Effector memory CD8-positive, alpha-beta T cell (primary cell): Measurements from ENCODE around the gene PRR20A.
"Not testable (repeated sequence)": the region's sequence is repeated elsewhere in the genome, so short reads cannot be mapped to it uniquely, and the experiment has no call there.

Source experiments
- ATAC-seq: fragments of 150-1000 bp; cut with Tn5 transposase; replicated peaks from 2 replicates; pipeline ENCODE4 v1.10.0; 2021; ENCODE audit warnings: mild to moderate bottlenecking, moderate library complexity
- DNase-seq, 3 experiments: peaks; one replicate each; pipeline ENCODE4 v3.0.0; 2021
- H3K27ac Mint-ChIP-seq, 2 donors: one replicate each; pipeline ENCODE4 v1.8.0; 2022; ENCODE audit warnings: mild to moderate bottlenecking in 2 of 2, mixed read lengths in 2 of 2, moderate library complexity in 2 of 2
- H3K27me3 Mint-ChIP-seq, 2 donors: one replicate each; pipeline ENCODE4 v1.8.0; 2022; ENCODE audit warnings: mixed read lengths in 2 of 2
- H3K36me3 Mint-ChIP-seq: one replicate; pipeline ENCODE4 v1.8.0; 2022; ENCODE audit warnings: mild to moderate bottlenecking, moderate library complexity, mixed read lengths; ENCODE audit not compliant: insufficient read depth
- H3K4me1 Mint-ChIP-seq, 2 donors: one replicate each; pipeline ENCODE4 v1.8.0; 2022; ENCODE audit warnings: low read depth in 2 of 2, mixed read lengths in 2 of 2
- H3K4me3 Mint-ChIP-seq, 2 donors: one replicate each; pipeline ENCODE4 v1.8.0; 2022; ENCODE audit warnings: mild to moderate bottlenecking in 2 of 2, mixed read lengths in 2 of 2, moderate library complexity in 2 of 2
- H3K9me3 Mint-ChIP-seq, 2 donors: one replicate each; pipeline ENCODE4 v1.8.0; 2022; ENCODE audit warnings: mixed read lengths in 2 of 2
- total RNA-seq, 9 experiments: gene quantifications; one replicate each; lab custom pipeline; 2026; lab: John Stamatoyannopoulos, UW

The PRR20A gene
- 0 reads per million in 9 experiments for total RNA-seq

- not testable (repeated sequence) for H3K27me3 Mint-ChIP-seq, ATAC-seq, H3K4me1 Mint-ChIP-seq
Measured at GRCh38 chr13:57140235-57140968, at the start of gene PRR20A. Gene PRR20A, plus strand, starts transcription at chr13:57140918. Its CDS starts 387 bp downstream, at chr13:57141305.

GRCh38 chr13:57114945-57115344, 25.8 kb upstream of the PRR20A start:
- ATAC-seq = no peak
- DNase-seq = no peak
- peaks cover 14 to 16% of the 10 kb centered on the region in 2 donors for H3K9me3 Mint-ChIP-seq
- H3K27me3 Mint-ChIP-seq = no peaks in the 10 kb centered on the region
- H3K36me3 Mint-ChIP-seq = no peaks in the 10 kb centered on the region
- H3K27ac Mint-ChIP-seq = no peak overlapping the region
- no peaks in the 10 kb centered on the region for H3K4me1 Mint-ChIP-seq
- H3K4me3 Mint-ChIP-seq = no peak overlapping the region

More at GRCh38 chr13:57140235-57140968, at the start of gene PRR20A:
- H3K9me3 Mint-ChIP-seq, H3K4me3 Mint-ChIP-seq, DNase-seq, H3K36me3 Mint-ChIP-seq, H3K27ac Mint-ChIP-seq: not testable (repeated sequence)

GRCh38 chr13:57123681-57124080, 17.0 kb upstream of the PRR20A start:
- H3K4me3 Mint-ChIP-seq = no peak overlapping the region
- ATAC-seq (no peak), DNase-seq (no peak)
- H3K27me3 Mint-ChIP-seq = no peaks in the 10 kb centered on the region
- H3K27ac Mint-ChIP-seq = no peak overlapping the region
- no peaks in the 10 kb centered on the region for H3K36me3 Mint-ChIP-seq
- peaks cover 0 to 9% of the 10 kb centered on the region in 2 donors for H3K9me3 Mint-ChIP-seq
- no peaks in the 10 kb centered on the region for H3K4me1 Mint-ChIP-seq

DNA sequence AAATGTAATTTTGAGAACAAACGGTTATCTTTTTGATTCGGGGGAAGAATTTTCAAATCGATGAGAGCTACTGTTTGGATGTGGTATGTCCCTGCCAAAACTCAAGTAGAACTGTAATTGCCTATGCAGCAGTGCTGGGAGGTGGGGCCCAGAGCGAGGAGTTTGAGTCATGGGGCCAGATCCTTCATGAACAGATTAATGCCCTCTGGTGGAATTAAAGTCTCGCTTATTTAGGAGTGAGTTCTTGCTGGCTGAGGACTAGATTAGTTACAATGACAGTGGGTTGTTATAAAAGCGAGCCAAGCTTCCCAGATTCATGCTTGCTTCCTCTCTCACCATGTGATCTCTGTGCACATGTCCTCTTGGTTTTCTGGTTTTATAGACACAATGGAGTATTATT, 11.8 kb upstream of the PRR20A start:
- no peaks in the 10 kb centered on the region for H3K4me1 Mint-ChIP-seq
- no peak overlapping the region for H3K27ac Mint-ChIP-seq
- peaks cover 0 to 4% of the 10 kb centered on the region in 2 donors for H3K9me3 Mint-ChIP-seq
- DNase-seq (no peak), ATAC-seq (no peak)
- H3K27me3 Mint-ChIP-seq = no peaks in the 10 kb centered on the region
- H3K4me3 Mint-ChIP-seq = no peak overlapping the region
- no peaks in the 10 kb centered on the region for H3K36me3 Mint-ChIP-seq

GRCh38 chr13:57136093-57136492, 4.6 kb upstream of the PRR20A start:
- Mint-ChIP-seq H3K4me3 (no peak overlapping the region), H3K27ac (no peak overlapping the region), H3K4me1 (no peaks in the 10 kb centered on the region), H3K27me3 (no peaks in the 10 kb centered on the region), H3K9me3 (peaks cover 0 to 2% of the 10 kb centered on the region in 2 donors), H3K36me3 (no peaks in the 10 kb centered on the region)
- DNase-seq (no peak), ATAC-seq (no peak)

DNA sequence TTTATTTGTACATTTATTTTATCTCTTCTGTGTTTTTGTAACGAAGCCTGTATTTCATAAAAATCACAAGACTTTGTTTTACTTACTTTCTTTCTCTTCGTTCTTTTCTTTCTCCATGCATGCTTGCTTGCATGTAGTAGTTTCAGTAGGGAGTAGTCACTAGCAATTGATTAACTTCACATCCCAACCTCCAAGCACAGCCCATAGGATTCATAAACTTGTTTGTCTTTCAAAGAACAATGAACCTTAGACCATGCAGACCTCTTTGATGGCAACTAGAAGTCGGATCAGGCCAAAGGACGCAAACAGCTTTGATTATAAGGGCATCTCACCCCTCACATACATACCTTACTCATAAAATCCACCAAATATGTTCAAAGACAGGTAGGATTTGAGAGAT, 3.1 kb upstream of the PRR20A start:
- ATAC-seq = no peak
- Mint-ChIP-seq H3K27ac (no peak overlapping the region), H3K4me3 (no peak overlapping the region), H3K27me3 (no peaks in the 10 kb centered on the region), H3K9me3 (peaks cover 0 to 2% of the 10 kb centered on the region in 2 donors), H3K36me3 (no peaks in the 10 kb centered on the region), H3K4me1 (no peaks in the 10 kb centered on the region)
- no peak for DNase-seq

GRCh38 chr13:57138988-57139387, 1.7 kb upstream of the PRR20A start:
- ATAC-seq (no peak), DNase-seq (no peak)
- Mint-ChIP-seq H3K9me3 (peaks cover 0 to 2% of the 10 kb centered on the region in 2 donors), H3K27me3 (no peaks in the 10 kb centered on the region), H3K36me3 (no peaks in the 10 kb centered on the region), H3K27ac (no peak overlapping the region), H3K4me3 (no peak overlapping the region), H3K4me1 (no peaks in the 10 kb centered on the region)

GRCh38 chr13:57139781-57140180, 937 bp upstream of the PRR20A start:
- ATAC-seq = not testable (repeated sequence)

GRCh38 chr13:57147188-57147587, 6.5 kb downstream of the PRR20A start, which contains the start of gene PRR20B:
Gene PRR20B, plus strand, starts transcription at chr13:57147488. Its CDS starts 387 bp downstream, at chr13:57147875.
- DNase-seq, H3K4me3 Mint-ChIP-seq, H3K27me3 Mint-ChIP-seq, H3K27ac Mint-ChIP-seq, H3K9me3 Mint-ChIP-seq, H3K36me3 Mint-ChIP-seq, ATAC-seq, H3K4me1 Mint-ChIP-seq: not testable (repeated sequence)

More at GRCh38 chr13:57139781-57140180, 937 bp upstream of the PRR20A start:
- not testable (repeated sequence) for H3K4me3 Mint-ChIP-seq, H3K9me3 Mint-ChIP-seq, H3K36me3 Mint-ChIP-seq, H3K27ac Mint-ChIP-seq, DNase-seq, H3K27me3 Mint-ChIP-seq, H3K4me1 Mint-ChIP-seq

DNA sequence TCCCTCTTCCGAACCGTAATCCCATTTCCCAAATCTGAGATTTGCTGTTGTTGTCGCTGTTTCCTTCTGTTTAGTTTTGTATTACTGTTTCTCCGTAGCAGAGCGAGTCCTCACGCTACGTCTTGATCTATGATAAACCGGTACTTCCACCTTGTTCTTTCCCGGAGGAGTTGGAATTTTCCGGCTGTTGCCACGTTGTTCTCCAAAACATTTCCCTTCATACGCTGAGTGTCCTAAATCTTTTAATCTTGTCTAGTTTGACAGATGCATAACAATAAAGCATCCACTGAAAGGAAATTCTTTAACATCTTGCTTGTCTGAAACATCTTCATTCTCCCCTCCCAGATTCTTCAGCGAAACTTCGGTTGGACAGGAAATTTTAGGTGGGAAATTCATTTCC, 7.4 kb downstream of the PRR20A start:
- H3K4me3 Mint-ChIP-seq, DNase-seq, H3K27ac Mint-ChIP-seq, H3K4me1 Mint-ChIP-seq, H3K27me3 Mint-ChIP-seq, ATAC-seq, H3K9me3 Mint-ChIP-seq, H3K36me3 Mint-ChIP-seq: not testable (repeated sequence)

GRCh38 chr13:57153761-57154160, 13.0 kb downstream of the PRR20A start, which contains the start of gene PRR20C:
Gene PRR20C, plus strand, starts transcription at chr13:57154061. Its CDS starts 387 bp downstream, at chr13:57154448.
- H3K27ac Mint-ChIP-seq, H3K9me3 Mint-ChIP-seq, ATAC-seq: not testable (repeated sequence)

DNA sequence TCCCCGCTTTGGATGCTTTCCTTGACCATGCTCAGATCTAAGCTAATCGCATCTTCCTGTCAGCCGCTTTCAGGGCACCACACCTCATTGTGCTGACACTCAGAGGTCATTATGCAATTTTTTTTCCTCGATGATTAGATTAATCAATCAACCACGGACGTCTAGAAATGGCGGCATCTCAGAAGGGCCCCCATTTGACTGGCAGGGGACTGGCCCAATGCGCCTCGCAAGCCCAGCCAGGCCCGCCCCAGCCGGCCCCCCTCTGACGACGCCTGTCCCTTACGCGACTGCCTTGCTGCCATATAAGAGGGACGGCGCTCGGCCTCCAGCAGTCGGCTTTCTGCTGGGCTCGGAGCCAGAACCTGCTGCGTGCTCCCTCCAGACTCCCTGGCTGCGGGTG, 19.6 kb downstream of the PRR20A start, which contains the start of gene PRR20D:
Gene PRR20D, plus strand, starts transcription at position 301 of the 400 bp plus-strand sequence. CDS start 387 bp downstream, outside the sequence.
- not testable (repeated sequence) for ATAC-seq, H3K4me1 Mint-ChIP-seq

More at GRCh38 chr13:57153761-57154160, 13.0 kb downstream of the PRR20A start, which contains the start of gene PRR20C:
- H3K27me3 Mint-ChIP-seq, H3K4me1 Mint-ChIP-seq, H3K4me3 Mint-ChIP-seq, DNase-seq, H3K36me3 Mint-ChIP-seq: not testable (repeated sequence)

GRCh38 chr13:57166897-57167296, 26.2 kb downstream of the PRR20A start, which contains the start of gene PRR20E:
Gene PRR20E, plus strand, starts transcription at chr13:57167197. Its CDS starts 387 bp downstream, at chr13:57167584.
- H3K27me3 Mint-ChIP-seq = not testable (repeated sequence)

More for the DNA sequence above, 19.6 kb downstream of the PRR20A start, which contains the start of gene PRR20D:
- not testable (repeated sequence) for H3K4me3 Mint-ChIP-seq, H3K9me3 Mint-ChIP-seq, DNase-seq, H3K27me3 Mint-ChIP-seq, H3K36me3 Mint-ChIP-seq, H3K27ac Mint-ChIP-seq

GRCh38 chr13:57191667-57192066, 50.9 kb downstream of the PRR20A start:
- H3K9me3 Mint-ChIP-seq = no peaks in the 10 kb centered on the region
- no peak overlapping the region for H3K4me3 Mint-ChIP-seq
- no peak for DNase-seq
- no peaks in the 10 kb centered on the region for H3K27me3 Mint-ChIP-seq
- no peak overlapping the region for H3K27ac Mint-ChIP-seq
- no peaks in the 10 kb centered on the region for H3K4me1 Mint-ChIP-seq
- H3K36me3 Mint-ChIP-seq = no peaks in the 10 kb centered on the region
- ATAC-seq = no peak

More at GRCh38 chr13:57166897-57167296, 26.2 kb downstream of the PRR20A start, which contains the start of gene PRR20E:
- not testable (repeated sequence) for H3K4me3 Mint-ChIP-seq, DNase-seq, H3K9me3 Mint-ChIP-seq, H3K36me3 Mint-ChIP-seq, H3K27ac Mint-ChIP-seq, H3K4me1 Mint-ChIP-seq, ATAC-seq
